ENCODE results near the gene TTC36.
"Not testable (repeated sequence)": the region's sequence is repeated elsewhere in the genome, so short reads cannot be mapped to it uniquely, and the experiment has no call there.

TTC36 gene

GRCh38 chr11:118532091-118532490 lies 4.8 kb downstream of the TTC36 start:
- DNase-seq (ENCODE audit: low read depth) = no peak

GRCh38 chr11:118532852-118533768 lies 5.8 kb downstream of the TTC36 start:
- DNase-seq (ENCODE audit: low read depth) = no peak

GRCh38 chr11:118533769-118534729 lies 6.8 kb downstream of the TTC36 start:
- no peak for DNase-seq (ENCODE audit: low read depth)

GRCh38 chr11:118535261-118535660 lies 8.0 kb downstream of the TTC36 start:
- no peak for DNase-seq (ENCODE audit: low read depth)

GRCh38 chr11:118536726-118537125 lies 9.5 kb downstream of the TTC36 start:
- DNase-seq (ENCODE audit: low read depth) = peak; percentile 61

- DNase-seq (ENCODE audit: low read depth) = no peak
Measured at GRCh38 chr11:118537409-118537980, 10.2 kb downstream of the TTC36 start.

GRCh38 chr11:118544010-118544646 lies 16.9 kb downstream of the TTC36 start:
- DNase-seq (ENCODE audit: low read depth) = no peak

- no peak for DNase-seq (ENCODE audit: low read depth)
Measured at GRCh38 chr11:118544647-118545010, 17.4 kb downstream of the TTC36 start.

GRCh38 chr11:118545533-118545932 lies 18.3 kb downstream of the TTC36 start:
- no peak for DNase-seq (ENCODE audit: low read depth)

- DNase-seq (ENCODE audit: low read depth) = no peak
Measured at GRCh38 chr11:118547132-118547531, 19.9 kb downstream of the TTC36 start.

GRCh38 chr11:118552341-118552740 lies 25.1 kb downstream of the TTC36 start:
- no peak for DNase-seq (ENCODE audit: low read depth)

- no peak for DNase-seq (ENCODE audit: low read depth)
Measured at GRCh38 chr11:118560806-118561205, 33.5 kb downstream of the TTC36 start.

GRCh38 chr11:118565051-118565450 lies 37.8 kb downstream of the TTC36 start:
- DNase-seq (ENCODE audit: low read depth) = no peak

GRCh38 chr11:118569670-118570069 lies 42.4 kb downstream of the TTC36 start:
- DNase-seq (ENCODE audit: low read depth) = no peak

GRCh38 chr11:118570787-118571186 lies 43.5 kb downstream of the TTC36 start:
- DNase-seq (ENCODE audit: low read depth) = no peak

- peak; percentile 25 for DNase-seq (ENCODE audit: low read depth)
Measured at GRCh38 chr11:118571701-118572060, 44.4 kb downstream of the TTC36 start.

GRCh38 chr11:118572061-118572980 lies 45.0 kb downstream of the TTC36 start, which contains the start of gene ARCN1:
Gene ARCN1 (plus strand): TSS chr11:118572409. CDS start chr11:118572548, 139 bp downstream.
- peak; percentile 63 for DNase-seq (ENCODE audit: low read depth)

GRCh38 chr11:118572981-118573550 lies 45.8 kb downstream of the TTC36 start:
- peak; percentile 80 for DNase-seq (ENCODE audit: low read depth)

- no peak for DNase-seq (ENCODE audit: low read depth)
Measured at GRCh38 chr11:118574636-118575035, 47.4 kb downstream of the TTC36 start.

GRCh38 chr11:118577995-118578394 lies 50.7 kb downstream of the TTC36 start:
- DNase-seq (ENCODE audit: low read depth) = not testable (repeated sequence)
